DND-41 (cell line): ENCODE data around the gene MTHFS.

Experiments
- EZH2 ChIP-seq: IDR thresholded peaks from 3 replicates; pipeline ENCODE4 v1.6.1; 2012; ENCODE audit warnings: borderline replicate concordance, low read depth, mild to moderate bottlenecking, moderate library complexity, low read length, inconsistent platforms; ENCODE audit not compliant: severe bottlenecking
- TF ChIP-seq, protein P1 (sequence below): IDR thresholded peaks from 2 replicates; pipeline ENCODE4 v1.5.1; 2012; ENCODE audit warnings: borderline replicate concordance, low read length, moderate library complexity, mild to moderate bottlenecking; ENCODE audit not compliant: poor library complexity, severe bottlenecking; ENCODE audit errors: extremely low read depth

DNA sequence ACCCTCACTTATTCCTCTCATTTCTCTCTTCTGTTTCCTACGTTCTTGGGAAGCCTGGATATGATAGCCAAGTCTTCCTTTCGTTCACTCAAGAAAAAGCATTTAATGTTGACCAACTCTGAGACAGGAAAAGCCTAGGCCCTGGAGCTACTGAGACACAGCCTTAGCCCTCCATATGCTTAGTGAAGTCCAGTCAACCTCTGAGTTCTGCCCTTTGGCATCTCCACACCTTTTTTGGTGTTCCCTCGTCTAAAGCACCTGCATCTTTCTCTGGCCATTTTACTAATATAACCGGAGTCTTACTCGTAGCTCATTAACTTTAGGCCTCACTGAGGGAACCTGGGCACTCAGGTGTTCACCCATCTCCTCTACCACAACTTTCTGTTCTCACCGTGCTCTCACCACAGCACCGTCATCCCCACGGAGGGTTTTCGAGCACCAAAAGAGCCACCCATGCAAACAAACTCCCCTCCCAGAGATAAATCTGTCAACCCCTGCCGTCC, 632 bp downstream of the MTHFS start:
- TF ChIP-seq, protein P1, sequence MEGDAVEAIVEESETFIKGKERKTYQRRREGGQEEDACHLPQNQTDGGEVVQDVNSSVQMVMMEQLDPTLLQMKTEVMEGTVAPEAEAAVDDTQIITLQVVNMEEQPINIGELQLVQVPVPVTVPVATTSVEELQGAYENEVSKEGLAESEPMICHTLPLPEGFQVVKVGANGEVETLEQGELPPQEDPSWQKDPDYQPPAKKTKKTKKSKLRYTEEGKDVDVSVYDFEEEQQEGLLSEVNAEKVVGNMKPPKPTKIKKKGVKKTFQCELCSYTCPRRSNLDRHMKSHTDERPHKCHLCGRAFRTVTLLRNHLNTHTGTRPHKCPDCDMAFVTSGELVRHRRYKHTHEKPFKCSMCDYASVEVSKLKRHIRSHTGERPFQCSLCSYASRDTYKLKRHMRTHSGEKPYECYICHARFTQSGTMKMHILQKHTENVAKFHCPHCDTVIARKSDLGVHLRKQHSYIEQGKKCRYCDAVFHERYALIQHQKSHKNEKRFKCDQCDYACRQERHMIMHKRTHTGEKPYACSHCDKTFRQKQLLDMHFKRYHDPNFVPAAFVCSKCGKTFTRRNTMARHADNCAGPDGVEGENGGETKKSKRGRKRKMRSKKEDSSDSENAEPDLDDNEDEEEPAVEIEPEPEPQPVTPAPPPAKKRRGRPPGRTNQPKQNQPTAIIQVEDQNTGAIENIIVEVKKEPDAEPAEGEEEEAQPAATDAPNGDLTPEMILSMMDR: no peak
- TF ChIP-seq EZH2: no peak
